Endothelial cell of umbilical vein (primary cell): Measurements from ENCODE around the gene HSD17B2. TPM values are rescaled to one million over a fixed set of nuclear protein-coding genes. Genes with fewer than 3 reads are reported as not detected.

ENCODE experiments used
- BruUV-seq: library from RNA; stranded (reverse); fragments of 400-500 nt; replicated peaks from 2 replicates; lab custom pipeline; 2021; lab: Mats Ljungman, UMichigan
- CTCF ChIA-PET: fragments of 300-600, 350-600 bp; sonication (Branson Sonifier 250); formaldehyde crosslinking; loops from one replicate; lab custom pipeline; 2021; ENCODE audit warnings: antibody characterized with exemption, inconsistent platforms; lab: Charles Lee
- POLR2A ChIA-PET: fragments of 300-600, 350-600 bp; sonication (Branson Sonifier 250); formaldehyde crosslinking; loops from one replicate; lab custom pipeline; 2021; ENCODE audit warnings: antibody characterized with exemption, inconsistent platforms; lab: Charles Lee
- DNase-seq: peaks from one replicate; pipeline ENCODE4 v3.0.0-alpha.2; 2011; ENCODE audit warnings: low read depth, low spot score
- FAIRE-seq: peaks from 2 replicates; lab custom pipeline; 2011; peaks lifted over from hg19 to GRCh38; lab: Jason Lieb, UNC
- H2AFZ ChIP-seq: 2 replicates; pipeline ENCODE4 v1.6.0; 2012; ENCODE audit warnings: low read depth, low read length, control low read depth, inconsistent platforms
- H3K27ac ChIP-seq: 2 replicates; pipeline ENCODE4 v1.5.1; 2011; ENCODE audit warnings: low read depth, mild to moderate bottlenecking, control low read depth, low read length, moderate library complexity; ENCODE audit not compliant: insufficient read depth
- H3K27me3 ChIP-seq, 2 experiments: 2 replicates each; pipeline versions ENCODE4 v1.6.0 to v1.6.1; 2011; ENCODE audit warnings: low read length in 2 of 2, mixed read lengths in 1 of 2; ENCODE audit not compliant: control insufficient read depth in 2 of 2, insufficient read depth in 2 of 2
- H3K36me3 ChIP-seq, 2 experiments: 2 replicates in 1 of 2; 3 replicates in 1 of 2; pipeline ENCODE4 v1.5.1; 2011; ENCODE audit warnings: low read length in 2 of 2, mild to moderate bottlenecking in 1 of 2, moderate library complexity in 1 of 2; ENCODE audit not compliant: control insufficient read depth in 2 of 2, insufficient read depth in 2 of 2; ENCODE audit errors: extremely low read depth in 1 of 2
- H3K4me1 ChIP-seq: 3 replicates; pipeline ENCODE4 v1.5.1; 2011; ENCODE audit warnings: mild to moderate bottlenecking, low read length; ENCODE audit not compliant: control insufficient read depth, insufficient read depth; ENCODE audit errors: extremely low read depth
- H3K4me2 ChIP-seq: 2 replicates; pipeline ENCODE4 v1.6.1; 2011; ENCODE audit warnings: low read length, control low read depth, mixed read lengths; ENCODE audit not compliant: insufficient read depth
- H3K4me3 ChIP-seq, 3 experiments: fragments of 200-600 bp in 1 of 3; sonication (generic), shearing (Covaris generic) in 1 of 3; replicated peaks in 1 of 3; 2 replicates each; pipeline ENCODE4 v1.5.1; 2011 to 2016; ENCODE audit warnings: control low read depth in 3 of 3, low read length in 3 of 3, mild to moderate bottlenecking in 2 of 3, inconsistent platforms in 1 of 3, low read depth in 1 of 3, moderate library complexity in 1 of 3; ENCODE audit not compliant: insufficient read depth in 1 of 3
- H3K79me2 ChIP-seq: 2 replicates; pipeline ENCODE4 v1.6.0; 2012; ENCODE audit warnings: low read length, inconsistent platforms; ENCODE audit not compliant: control insufficient read depth, insufficient read depth
- H3K9ac ChIP-seq: replicated peaks from 2 replicates; pipeline ENCODE3; 2011; ENCODE audit warnings: low read length, control low read depth; ENCODE audit not compliant: insufficient read depth; ENCODE audit errors: extremely low read depth
- H3K9me1 ChIP-seq: replicated peaks from 3 replicates; pipeline ENCODE4 v1.6.0; 2011; ENCODE audit warnings: mild to moderate bottlenecking, low read length; ENCODE audit not compliant: control insufficient read depth, insufficient read depth; ENCODE audit errors: extremely low read depth
- H3K9me3 ChIP-seq: replicated peaks from 2 replicates; pipeline ENCODE4 v1.5.1; 2012; ENCODE audit warnings: low read length, inconsistent platforms; ENCODE audit not compliant: control insufficient read depth, insufficient read depth
- H4K20me1 ChIP-seq: replicated peaks from 2 replicates; pipeline ENCODE3; 2011; ENCODE audit warnings: mild to moderate bottlenecking, low read length; ENCODE audit not compliant: control insufficient read depth, insufficient read depth; ENCODE audit errors: extremely low read depth
- EZH2 ChIP-seq: IDR thresholded peaks from 2 replicates; pipeline ENCODE4 v1.6.1; 2012; ENCODE audit warnings: borderline replicate concordance, low read depth, mild to moderate bottlenecking, moderate library complexity, low read length, inconsistent platforms; ENCODE audit not compliant: severe bottlenecking
- FOS ChIP-seq: IDR thresholded peaks from 2 replicates; pipeline ENCODE4 v1.6.1; 2011; ENCODE audit warnings: mild to moderate bottlenecking, low read length, moderate library complexity, borderline replicate concordance; ENCODE audit not compliant: insufficient read depth
- GATA2 ChIP-seq: IDR thresholded peaks from 2 replicates; pipeline ENCODE4 v1.7.0; 2011; ENCODE audit warnings: low read depth, mild to moderate bottlenecking, moderate library complexity, mixed read lengths, low read length; ENCODE audit not compliant: insufficient read length, insufficient read depth
- JUN ChIP-seq: IDR thresholded peaks from 2 replicates; pipeline ENCODE4 v1.6.1; 2011; ENCODE audit warnings: borderline replicate concordance, low read depth; ENCODE audit not compliant: insufficient read length, insufficient read depth
- MAX ChIP-seq: IDR thresholded peaks from 2 replicates; pipeline ENCODE4 v1.6.1; 2011; ENCODE audit not compliant: insufficient read depth, insufficient read length
- MYC ChIP-seq: IDR thresholded peaks from one replicate; pipeline ENCODE4 v1.6.1; 2011; ENCODE audit warnings: mild to moderate bottlenecking, low read depth, low read length
- POLR2A ChIP-seq: IDR thresholded peaks from 2 replicates; pipeline ENCODE4 v1.6.1; 2012; ENCODE audit warnings: low read depth, mild to moderate bottlenecking, control low read depth, low read length
- POLR2AphosphoS5 ChIP-seq: IDR thresholded peaks from 2 replicates; pipeline ENCODE4 v1.6.1; 2012; ENCODE audit warnings: low read depth, mild to moderate bottlenecking, control low read depth, low read length, moderate library complexity; ENCODE audit not compliant: insufficient read depth
- dilution Hi-C: fragments of 300-500 bp; cut with MboI; formaldehyde crosslinking; loops from one replicate; pipeline ENCODE4 v1.15.0; 2019; ENCODE audit warnings: low sequenced_read_pairs; ENCODE audit not compliant: extremely low pct_ligation_motif_present
- intact Hi-C: fragments of 100-400 bp; cut with micrococcal nuclease; formaldehyde crosslinking; loops from one replicate; pipeline ENCODE4 v1.10.0; 2022
- polyA plus RNA-seq, 4 experiments: library from polyadenylated mRNA; depleted of rRNA in 3 of 4; stranded (reverse) in 3 of 4; unstranded in 1 of 4; fragments of >200 nt; gene quantifications; 2 replicates each; pipeline versions ENCODE4 v1.2.1 to v1.2.3, GENCODE V29; 2011 to 2012; ENCODE audit warnings: missing spikeins in 1 of 4
- total RNA-seq: library from RNA; stranded (reverse); gene quantifications from 2 replicates; pipeline ENCODE4 v1.2.3, GENCODE V29; 2021
- TF ChIP-seq, protein P1 (sequence below), 2 donors: IDR thresholded peaks; 1 replicate in 1 of 2; 2 replicates in 1 of 2; pipeline ENCODE4 v1.5.1; 2011; ENCODE audit warnings: low read length in 2 of 2, mild to moderate bottlenecking in 2 of 2, moderate library complexity in 2 of 2, control low read depth in 1 of 2, inconsistent platforms in 1 of 2, low read depth in 1 of 2; ENCODE audit not compliant: insufficient read depth in 1 of 2; ENCODE audit errors: extremely low read depth in 1 of 2

HSD17B2 gene
- total and polyA plus RNA-seq, 2 donors (not counting 3 experiments of a cell fraction or from before 2014, with no cell fraction given), result 1.2 to 4.5 TPM

GRCh38 chr16:82042846-82043245, 7.8 kb downstream of the HSD17B2 start:
- ChIA-PET POLR2A (no interaction called here), CTCF (interaction anchor here (1.3 kb wide), 1 partner anchor 19 kb away, joined by 6 read pairs; no protein-coding TSS in a partner anchor)
- TF ChIP-seq MYC (no peak), POLR2A (no peak), GATA2 (no peak), EZH2 (no peak), POLR2AphosphoS5 (no peak), JUN (no peak), MAX (no peak), FOS (no peak)
- TF ChIP-seq, protein P1, sequence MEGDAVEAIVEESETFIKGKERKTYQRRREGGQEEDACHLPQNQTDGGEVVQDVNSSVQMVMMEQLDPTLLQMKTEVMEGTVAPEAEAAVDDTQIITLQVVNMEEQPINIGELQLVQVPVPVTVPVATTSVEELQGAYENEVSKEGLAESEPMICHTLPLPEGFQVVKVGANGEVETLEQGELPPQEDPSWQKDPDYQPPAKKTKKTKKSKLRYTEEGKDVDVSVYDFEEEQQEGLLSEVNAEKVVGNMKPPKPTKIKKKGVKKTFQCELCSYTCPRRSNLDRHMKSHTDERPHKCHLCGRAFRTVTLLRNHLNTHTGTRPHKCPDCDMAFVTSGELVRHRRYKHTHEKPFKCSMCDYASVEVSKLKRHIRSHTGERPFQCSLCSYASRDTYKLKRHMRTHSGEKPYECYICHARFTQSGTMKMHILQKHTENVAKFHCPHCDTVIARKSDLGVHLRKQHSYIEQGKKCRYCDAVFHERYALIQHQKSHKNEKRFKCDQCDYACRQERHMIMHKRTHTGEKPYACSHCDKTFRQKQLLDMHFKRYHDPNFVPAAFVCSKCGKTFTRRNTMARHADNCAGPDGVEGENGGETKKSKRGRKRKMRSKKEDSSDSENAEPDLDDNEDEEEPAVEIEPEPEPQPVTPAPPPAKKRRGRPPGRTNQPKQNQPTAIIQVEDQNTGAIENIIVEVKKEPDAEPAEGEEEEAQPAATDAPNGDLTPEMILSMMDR (IDR thresholded peaks at IDR 0.05; ENCODE audit: extremely low read depth in 1 of 2, insufficient read depth in 1 of 2, low read depth in 1 of 2, low read length in 2 of 2), result no peak
- no TSS peak for BruUV-seq
- Histone ChIP-seq H3K9me1 (no peaks in the 10 kb centered on the region), H2AFZ (no peak overlapping the region), H3K9ac (no peak overlapping the region), H3K4me3 (no peak overlapping the region), H4K20me1 (no peaks in the 10 kb centered on the region), H3K27ac (no peak overlapping the region), H3K9me3 (no peaks in the 10 kb centered on the region), H3K4me2 (no peak overlapping the region), H3K4me1 (no peaks in the 10 kb centered on the region), H3K36me3 (no peaks in the 10 kb centered on the region), H3K79me2 (no peaks in the 10 kb centered on the region), H3K27me3 (peaks cover 6 to 13% of the 10 kb centered on the region in 2 experiments)
- intact Hi-C loops, result no loop called here
- DNase-seq (no peak), FAIRE-seq (no peak)
- dilution Hi-C loops, result no loop called here
